Right atrium auricular region (tissue), 2 donors: ENCODE measurements around the gene SPATA25. TPM values are rescaled to one million over a fixed set of nuclear protein-coding genes. Genes with fewer than 3 reads are reported as not detected.
"Not testable (repeated sequence)": the region's sequence is repeated elsewhere in the genome, so short reads cannot be mapped to it uniquely, and the experiment has no call there.

ENCODE experiments used
- DNase-seq: peaks from one replicate; pipeline ENCODE4 v3.0.0-alpha.2; 2019; ENCODE audit warnings: low spot score
- H3K27ac ChIP-seq, 2 donors: fragments of 200-600 bp; sonication (generic); 1 replicate in 1 of 2; 2 replicates in 1 of 2; pipeline ENCODE4 v1.5.1; 2016 to 2019
- H3K27me3 ChIP-seq, 2 donors: fragments of 200-600 bp; sonication (generic); one replicate each; pipeline versions ENCODE4 v1.5.1 to v1.6.0; 2017 to 2019
- H3K36me3 ChIP-seq: fragments of 200-600 bp; sonication (generic); one replicate; pipeline ENCODE4 v1.5.1; 2016
- H3K4me1 ChIP-seq, 2 donors: fragments of 200-600 bp; sonication (generic); one replicate each; pipeline versions ENCODE4 v1.5.1 to v1.6.0; 2017 to 2019
- H3K4me3 ChIP-seq, 2 donors: fragments of 200-600 bp; sonication (generic); 1 replicate in 1 of 2; 2 replicates in 1 of 2; pipeline ENCODE4 v1.5.1; 2017 to 2019; ENCODE audit warnings: mild to moderate bottlenecking in 1 of 2, moderate library complexity in 1 of 2
- H3K9me3 ChIP-seq, 2 donors: fragments of 200-600 bp; sonication (generic); one replicate each; pipeline ENCODE4 v1.5.1; 2019
- total RNA-seq, 2 donors: library from RNA; depleted of rRNA; stranded (reverse); fragments of >200 nt; gene quantifications; one replicate each; pipeline ENCODE4 v1.1.0, GENCODE V29; 2016
- TF ChIP-seq, protein P1 (sequence below), 2 donors: fragments of 200-600 bp; sonication (generic); IDR thresholded peaks; one replicate each; pipeline ENCODE4 v1.5.1; 2019; ENCODE audit warnings: antibody characterized with exemption in 2 of 2

SPATA25 gene
- total RNA-seq, 2 donors from 2014 or later, result 1.1 to 1.4 TPM

DNA sequence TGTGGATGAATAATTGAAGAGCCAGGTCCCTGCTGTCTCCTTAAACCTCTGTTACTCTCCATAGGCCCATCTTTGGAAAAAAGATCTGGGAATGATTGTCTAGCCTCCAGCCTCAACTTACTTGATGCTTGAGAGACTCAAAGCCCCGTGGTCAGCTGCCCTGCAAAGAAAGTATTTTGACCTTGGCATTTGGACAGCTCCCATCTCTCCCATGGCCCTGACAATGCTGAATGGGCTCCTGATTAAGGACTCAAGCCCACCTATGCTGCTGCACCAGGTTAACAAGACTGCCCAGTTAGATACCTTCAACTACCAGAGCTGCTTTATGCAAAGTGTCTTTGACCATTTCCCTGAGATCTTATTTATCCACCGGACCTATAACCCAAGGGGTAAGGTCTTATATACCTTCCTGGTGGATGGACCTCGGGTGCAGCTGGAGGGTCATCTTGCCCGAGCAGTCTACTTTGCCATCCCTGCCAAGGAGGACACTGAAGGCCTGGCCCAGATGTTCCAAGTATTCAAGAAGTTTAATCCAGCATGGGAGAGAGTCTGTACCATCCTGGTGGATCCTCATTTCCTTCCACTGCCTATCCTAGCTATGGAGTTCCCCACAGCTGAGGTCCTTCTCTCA lies 4.8 kb downstream of the SPATA25 start:
- Histone ChIP-seq H3K36me3 (peaks cover 16% of the 10 kb centered on the region), H3K27me3 (no peaks in the 10 kb centered on the region), H3K4me3 (no peak overlapping the region), H3K9me3 (no peaks in the 10 kb centered on the region), H3K4me1 (peaks cover 0 to 26% of the 10 kb centered on the region in 2 donors), H3K27ac (no peak overlapping the region)
- TF ChIP-seq, protein P1, sequence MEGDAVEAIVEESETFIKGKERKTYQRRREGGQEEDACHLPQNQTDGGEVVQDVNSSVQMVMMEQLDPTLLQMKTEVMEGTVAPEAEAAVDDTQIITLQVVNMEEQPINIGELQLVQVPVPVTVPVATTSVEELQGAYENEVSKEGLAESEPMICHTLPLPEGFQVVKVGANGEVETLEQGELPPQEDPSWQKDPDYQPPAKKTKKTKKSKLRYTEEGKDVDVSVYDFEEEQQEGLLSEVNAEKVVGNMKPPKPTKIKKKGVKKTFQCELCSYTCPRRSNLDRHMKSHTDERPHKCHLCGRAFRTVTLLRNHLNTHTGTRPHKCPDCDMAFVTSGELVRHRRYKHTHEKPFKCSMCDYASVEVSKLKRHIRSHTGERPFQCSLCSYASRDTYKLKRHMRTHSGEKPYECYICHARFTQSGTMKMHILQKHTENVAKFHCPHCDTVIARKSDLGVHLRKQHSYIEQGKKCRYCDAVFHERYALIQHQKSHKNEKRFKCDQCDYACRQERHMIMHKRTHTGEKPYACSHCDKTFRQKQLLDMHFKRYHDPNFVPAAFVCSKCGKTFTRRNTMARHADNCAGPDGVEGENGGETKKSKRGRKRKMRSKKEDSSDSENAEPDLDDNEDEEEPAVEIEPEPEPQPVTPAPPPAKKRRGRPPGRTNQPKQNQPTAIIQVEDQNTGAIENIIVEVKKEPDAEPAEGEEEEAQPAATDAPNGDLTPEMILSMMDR (IDR thresholded peaks at IDR 0.05), result no peak
- no peak for DNase-seq

DNA sequence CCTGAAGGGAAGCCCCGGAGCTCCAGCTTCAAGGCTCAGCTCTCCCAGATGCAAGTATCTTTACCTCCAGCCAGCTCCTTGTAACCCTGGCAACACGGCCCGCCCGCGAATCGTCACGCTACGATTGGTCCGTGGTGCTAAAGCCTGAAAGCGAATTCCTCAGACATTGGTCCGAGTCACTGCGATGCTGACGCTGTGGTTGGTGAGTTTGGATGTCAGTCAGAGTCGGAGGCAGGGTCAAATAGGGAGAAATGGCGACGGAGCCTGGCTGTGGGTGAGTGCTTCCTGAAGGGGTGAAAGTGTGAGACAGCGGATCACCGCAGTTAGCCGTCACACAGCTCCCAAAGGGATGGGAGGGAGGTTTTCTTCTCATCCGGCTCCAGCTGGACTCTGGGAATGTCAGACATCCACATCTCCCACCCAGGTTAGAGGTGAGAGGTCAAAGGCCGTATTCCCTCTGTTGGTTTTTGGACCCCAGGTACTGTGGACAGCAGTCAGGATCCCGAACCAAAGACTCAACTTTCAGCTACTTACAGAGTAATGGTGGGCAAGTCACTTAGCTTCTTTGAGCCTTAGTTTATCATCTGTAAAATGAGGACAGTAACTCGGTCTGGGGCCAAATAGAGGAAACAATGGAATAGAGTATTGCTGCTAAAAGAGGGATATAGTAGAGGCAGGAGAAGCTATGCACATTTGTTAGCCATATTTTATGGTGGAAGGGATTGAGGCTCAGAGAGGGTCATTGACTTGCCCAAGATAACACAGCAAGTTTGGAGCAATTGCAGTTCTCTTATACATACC lies 6.2 kb downstream of the SPATA25 start, which contains the start of gene ZSWIM1:
TSS of gene ZSWIM1 (plus strand) at position 240 of the 801 bp plus-strand sequence. CDS start 1,366 bp downstream, outside the sequence.
- no peaks in the 10 kb centered on the region for H3K27me3 ChIP-seq
- H3K36me3 ChIP-seq, result peaks cover 20% of the 10 kb centered on the region
- H3K9me3 ChIP-seq, result no peaks in the 10 kb centered on the region
- peak within 1 kb of the TSS; percentile 78 to 88 for H3K27ac ChIP-seq
- peak within 1 kb of the TSS; percentile 57 to 66 for H3K4me3 ChIP-seq
- DNase-seq, result peak; percentile 100
- TF ChIP-seq, protein P1 (IDR thresholded peaks at IDR 0.05), result no peak
- H3K4me1 ChIP-seq, result peaks cover 0 to 26% of the 10 kb centered on the region in 2 donors

DNA sequence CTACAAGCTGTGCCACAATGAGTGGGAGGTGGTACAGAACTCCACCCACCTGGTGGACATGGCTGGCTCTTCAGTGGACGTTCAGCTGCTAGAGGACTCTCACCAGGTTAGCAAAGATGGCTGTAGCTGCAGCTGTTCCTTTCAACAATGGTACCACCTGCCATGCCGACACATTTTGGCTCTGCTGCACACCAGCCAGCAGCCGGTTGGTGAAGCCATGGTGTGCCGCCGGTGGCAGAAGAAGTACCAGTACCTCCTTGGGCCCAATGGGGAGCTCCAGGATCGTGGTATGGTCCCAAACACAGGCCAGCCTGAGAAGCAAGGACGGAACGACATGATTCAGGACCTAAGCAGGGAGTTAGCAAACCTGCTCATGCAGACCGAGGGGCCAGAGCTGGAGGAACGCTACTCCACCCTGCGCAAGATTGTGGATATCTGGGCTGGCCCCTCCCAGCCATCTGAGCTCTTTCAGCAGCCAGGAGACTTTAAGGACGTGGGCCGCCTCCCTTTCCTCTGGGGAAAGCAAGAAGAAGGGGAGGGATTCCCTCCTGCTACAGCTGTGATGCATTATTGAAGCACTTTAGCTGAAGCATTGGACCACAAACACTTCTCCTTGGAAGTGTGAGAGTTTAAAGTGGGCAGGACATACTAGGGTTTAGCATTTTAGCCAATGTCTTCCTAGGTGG lies 9.2 kb downstream of the SPATA25 start:
- H3K9me3 ChIP-seq, result no peaks in the 10 kb centered on the region
- no peak overlapping the region for H3K4me3 ChIP-seq
- peaks cover 0 to 15% of the 10 kb centered on the region in 2 donors for H3K4me1 ChIP-seq
- TF ChIP-seq, protein P1 (IDR thresholded peaks at IDR 0.05), result no peak
- no peak overlapping the region for H3K27ac ChIP-seq
- no peaks in the 10 kb centered on the region for H3K27me3 ChIP-seq
- peaks cover 19% of the 10 kb centered on the region for H3K36me3 ChIP-seq
- no peak for DNase-seq

DNA sequence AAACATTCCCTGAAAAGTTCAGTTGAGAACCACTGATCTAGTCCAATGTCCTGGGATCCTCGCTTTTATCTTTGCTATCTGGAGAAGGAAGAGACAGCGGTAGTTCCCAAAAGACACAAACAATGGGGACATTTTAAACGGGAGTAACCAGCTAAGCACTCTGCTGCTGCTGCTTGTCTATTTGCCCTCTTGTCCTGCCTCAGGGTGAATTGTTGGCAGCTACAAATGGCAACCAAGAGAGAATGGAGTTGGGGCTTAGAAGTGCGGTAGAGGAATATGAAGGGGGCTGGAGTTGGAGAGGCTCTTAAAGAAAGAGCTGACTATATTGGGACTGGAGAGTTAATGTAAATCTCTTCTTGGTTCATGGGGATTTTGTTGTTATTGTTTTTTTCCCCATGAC lies 12.8 kb downstream of the SPATA25 start:
- no peak overlapping the region for H3K27ac ChIP-seq
- H3K4me1 ChIP-seq, result no peaks in the 10 kb centered on the region
- peaks cover 19% of the 10 kb centered on the region for H3K36me3 ChIP-seq
- no peak for DNase-seq
- no peak overlapping the region for H3K4me3 ChIP-seq
- no peaks in the 10 kb centered on the region for H3K9me3 ChIP-seq
- H3K27me3 ChIP-seq, result no peaks in the 10 kb centered on the region
- TF ChIP-seq, protein P1 (IDR thresholded peaks at IDR 0.05), result no peak

DNA sequence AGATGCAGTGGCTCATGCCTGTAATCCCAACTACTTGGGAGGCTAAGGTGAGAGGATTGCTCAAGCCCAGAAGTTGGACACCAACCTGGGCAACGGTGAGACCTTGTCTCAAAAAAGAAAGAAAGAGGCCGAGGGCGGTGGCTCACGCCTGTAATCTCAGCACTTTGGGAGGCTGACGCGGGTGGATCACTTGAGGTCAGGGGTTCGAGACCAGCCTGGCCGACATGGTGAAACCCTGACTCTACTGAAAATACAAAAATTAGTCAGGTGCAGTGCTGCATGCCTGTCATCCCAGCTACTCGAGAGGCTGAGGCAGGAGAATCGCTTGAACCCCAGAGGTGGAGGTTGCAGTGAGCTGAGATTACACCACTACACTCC lies 13.3 kb downstream of the SPATA25 start:
- not testable (repeated sequence) for H3K27ac ChIP-seq, DNase-seq

More for the DNA sequence above, 13.3 kb downstream of the SPATA25 start:
- not testable (repeated sequence) for H3K9me3 ChIP-seq, H3K4me1 ChIP-seq, H3K27me3 ChIP-seq, H3K4me3 ChIP-seq
- H3K36me3 ChIP-seq, result peaks cover 19% of the 10 kb centered on the region
